Left ventricle myocardium inferior (tissue), 1 donor: ENCODE results near the gene LHFPL3. TPM values are rescaled to one million over a fixed set of nuclear protein-coding genes. Genes with fewer than 3 reads are reported as not detected.

ENCODE experiments used
- DNase-seq: peaks from one replicate; pipeline ENCODE4 v3.0.0-alpha.2; 2020
- H3K27ac ChIP-seq: fragments of 200-600 bp; replicated peaks from 2 replicates; pipeline ENCODE4 v1.8.0; 2021
- H3K27me3 ChIP-seq: fragments of 200-600 bp; 2 replicates; pipeline ENCODE4 v1.8.0; 2021; ENCODE audit warnings: low read depth
- H3K36me3 ChIP-seq: fragments of 200-600 bp; 2 replicates; pipeline ENCODE4 v1.8.0; 2021
- H3K4me1 ChIP-seq: fragments of 200-600 bp; 2 replicates; pipeline ENCODE4 v1.8.0; 2021
- H3K4me3 ChIP-seq: fragments of 200-600 bp; 2 replicates; pipeline ENCODE4 v1.8.0; 2021; ENCODE audit warnings: mild to moderate bottlenecking, moderate library complexity
- H3K9me3 ChIP-seq: fragments of 200-600 bp; replicated peaks from 2 replicates; pipeline ENCODE4 v1.8.0; 2021
- CTCF ChIP-seq: fragments of 200-600 bp; IDR thresholded peaks from 2 replicates; pipeline ENCODE4 v1.8.0; 2021; ENCODE audit warnings: antibody characterized with exemption, mild to moderate bottlenecking, borderline replicate concordance
- intact Hi-C: fragments of 100-400 bp; cut with micrococcal nuclease; formaldehyde crosslinking; loops from one replicate; pipeline ENCODE4 v1.11.0; 2022
- total RNA-seq: library from RNA; stranded (reverse); fragmentation: NEBNext Ultra II Directional; extraction: Animal tissue kit (Norgen Biotek cat#: 25700); gene quantifications from one replicate; pipeline ENCODE4 v1.2.1, GENCODE V29; 2021
- donor health status: DM: no; HTN: yes; CAD: no; lungs with severe emphysema.

The LHFPL3 gene
- total RNA-seq, 1 donor from 2014 or later, result not detected

- H3K9me3 ChIP-seq, result peaks cover 8% of the 10 kb centered on the region
- no peaks in the 10 kb centered on the region for H3K36me3 ChIP-seq
- no peak for DNase-seq
- TF ChIP-seq CTCF, result no peak
- H3K27me3 ChIP-seq, result peaks cover 81% of the 10 kb centered on the region
- H3K4me1 ChIP-seq, result peaks cover 15% of the 10 kb centered on the region
- H3K4me3 ChIP-seq, result no peak overlapping the region
- intact Hi-C loops, result no loop called here
- no peak overlapping the region for H3K27ac ChIP-seq
Observed at GRCh38 chr7:104327534-104327933, 869 bp upstream of the LHFPL3 start.

- H3K27me3 ChIP-seq, result peaks cover 83% of the 10 kb centered on the region
- intact Hi-C loops, result no loop called here
- DNase-seq, result no peak
- H3K36me3 ChIP-seq, result no peaks in the 10 kb centered on the region
- H3K9me3 ChIP-seq, result peaks cover 4% of the 10 kb centered on the region
- no peak overlapping the region for H3K4me3 ChIP-seq
- no peak overlapping the region for H3K27ac ChIP-seq
- H3K4me1 ChIP-seq, result peaks cover 15% of the 10 kb centered on the region
- no peak for TF ChIP-seq CTCF
Observed at GRCh38 chr7:104327938-104328295, 486 bp upstream of the LHFPL3 start.

- Histone ChIP-seq H3K27me3 (peaks cover 96% of the 10 kb centered on the region), H3K4me3 (peak overlapping the region; percentile 41)
Observed at GRCh38 chr7:104328970-104329825, 795 bp downstream of the LHFPL3 start.

GRCh38 chr7:104341546-104341945 is 13.1 kb downstream of the LHFPL3 start:
- Histone ChIP-seq H3K27me3 (peaks cover 9% of the 10 kb centered on the region), H3K4me3 (no peak overlapping the region), H3K9me3 (no peaks in the 10 kb centered on the region), H3K36me3 (no peaks in the 10 kb centered on the region), H3K4me1 (no peaks in the 10 kb centered on the region), H3K27ac (no peak overlapping the region)
- intact Hi-C loops, result no loop called here
- DNase-seq, result no peak
- TF ChIP-seq CTCF, result no peak

More at GRCh38 chr7:104328970-104329825, 795 bp downstream of the LHFPL3 start:
- intact Hi-C loops, result no loop called here
- Histone ChIP-seq H3K4me1 (peaks cover 15% of the 10 kb centered on the region), H3K27ac (no peak overlapping the region), H3K9me3 (no peaks in the 10 kb centered on the region), H3K36me3 (no peaks in the 10 kb centered on the region)
- no peak for DNase-seq
- no peak for TF ChIP-seq CTCF

GRCh38 chr7:104352736-104353135 is 24.3 kb downstream of the LHFPL3 start:
- H3K27ac ChIP-seq, result no peak overlapping the region
- H3K9me3 ChIP-seq, result no peaks in the 10 kb centered on the region
- H3K4me3 ChIP-seq, result no peak overlapping the region
- H3K36me3 ChIP-seq, result no peaks in the 10 kb centered on the region
- H3K4me1 ChIP-seq, result no peaks in the 10 kb centered on the region
- TF ChIP-seq CTCF, result no peak
- peaks cover 20% of the 10 kb centered on the region for H3K27me3 ChIP-seq
- no peak for DNase-seq
- intact Hi-C loops, result no loop called here
